Smooth muscle cell (in vitro differentiated cells): ENCODE data around the gene SORBS1. TPM values are rescaled to one million over a fixed set of nuclear protein-coding genes. Genes with fewer than 3 reads are reported as not detected.
A peak's percentile ranks its signal among the peaks of the same experiment; 100 is the strongest.

Experiments used
- DNase-seq: peaks from one replicate; lab custom pipeline; 2025; ENCODE audit not compliant: unreplicated experiment; lab: John Stamatoyannopoulos, UW
- H2AFZ ChIP-seq: fragments of 200-600 bp; sonication (generic); 2 replicates; pipeline ENCODE4 v1.6.0; 2016; ENCODE audit warnings: antibody characterized with exemption, low read depth, mild to moderate bottlenecking
- H3F3A ChIP-seq: fragments of 200-600 bp; sonication (generic); 2 replicates; pipeline ENCODE4 v1.6.0; 2017; ENCODE audit warnings: antibody characterized with exemption, low read depth
- H3K27ac ChIP-seq: fragments of 200-600 bp; sonication (generic); 2 replicates; pipeline ENCODE4 v1.5.1; 2016; ENCODE audit warnings: low read depth, mild to moderate bottlenecking
- H3K27me3 ChIP-seq: fragments of 200-600 bp; sonication (generic); 2 replicates; pipeline ENCODE4 v1.6.1; 2016; ENCODE audit warnings: low read depth, mild to moderate bottlenecking
- H3K36me3 ChIP-seq: fragments of 200-600 bp; sonication (generic); 2 replicates; pipeline ENCODE4 v1.5.1; 2016; ENCODE audit warnings: low read depth
- H3K4me1 ChIP-seq: fragments of 200-600 bp; sonication (generic); 2 replicates; pipeline ENCODE4 v1.5.1; 2016; ENCODE audit warnings: low read depth
- H3K4me2 ChIP-seq: fragments of 200-600 bp; sonication (generic); 2 replicates; pipeline ENCODE4 v1.6.0; 2016; ENCODE audit warnings: mild to moderate bottlenecking
- H3K4me3 ChIP-seq: fragments of 200-600 bp; sonication (generic); 2 replicates; pipeline ENCODE4 v1.5.1; 2016; ENCODE audit warnings: mild to moderate bottlenecking
- H3K79me2 ChIP-seq: fragments of 200-600 bp; sonication (generic); 2 replicates; pipeline ENCODE4 v1.6.0; 2016; ENCODE audit warnings: low read depth, mild to moderate bottlenecking
- H3K9ac ChIP-seq: fragments of 200-600 bp; sonication (generic); 2 replicates; pipeline ENCODE4 v1.6.0; 2016; ENCODE audit warnings: low read depth
- H3K9me3 ChIP-seq: fragments of 200-600 bp; sonication (generic); replicated peaks from 2 replicates; pipeline ENCODE4 v1.5.1; 2016; ENCODE audit warnings: low read depth
- H4K20me1 ChIP-seq: fragments of 200-600 bp; sonication (generic); 2 replicates; pipeline ENCODE4 v1.6.0; 2016; ENCODE audit warnings: low read depth
- WGBS: methylation state at CpG from one replicate; pipeline ENCODE4 v1.1.7; 2016; ENCODE audit warnings: low lambda C conversion rate; 5-methylcytosine and 5-hydroxymethylcytosine counted together
- polyA plus RNA-seq: library from polyadenylated mRNA; unstranded; fragments of >200 nt; fragmentation: Nextera tagmentation; extraction: Ambion mirVana; gene quantifications from 2 replicates; pipeline ENCODE4 v1.2.1, GENCODE V29; 2016
- total RNA-seq: library from RNA; depleted of rRNA; stranded (reverse); fragments of >200 nt; gene quantifications from 2 replicates; pipeline ENCODE4 v1.2.3, GENCODE V29; 2014
- TF ChIP-seq, protein P1 (sequence below): fragments of 200-600 bp; sonication (generic); IDR thresholded peaks from 2 replicates; pipeline ENCODE4 v1.5.1; 2017; ENCODE audit warnings: borderline replicate concordance, mild to moderate bottlenecking, antibody characterized with exemption; ENCODE audit not compliant: insufficient read depth, poor library complexity, severe bottlenecking

Gene SORBS1
- total and polyA plus RNA-seq, 2 experiments from 2014 or later: 14.6 to 21.0 TPM

DNA sequence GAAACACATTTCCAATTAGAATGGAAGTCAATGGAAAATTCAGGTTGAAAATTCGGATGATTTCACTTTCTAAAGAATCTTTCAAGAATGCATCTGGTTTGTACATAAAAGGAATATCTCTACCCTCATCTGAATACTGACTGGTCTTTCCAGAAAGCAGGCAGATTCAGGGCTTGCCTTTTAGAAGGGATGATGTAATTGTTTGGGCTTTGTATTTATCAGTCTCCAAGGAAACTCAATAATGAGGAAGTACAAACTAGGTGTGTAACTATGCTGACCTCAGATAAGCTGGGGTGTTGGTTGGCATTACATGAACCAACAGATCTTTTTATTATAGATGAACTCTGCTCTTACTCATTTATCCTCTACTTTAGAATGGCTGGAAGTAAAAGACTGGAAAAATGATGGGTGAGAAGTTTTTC lies 294.5 kb downstream of the SORBS1 start:
- H3K27ac ChIP-seq: peak overlapping the region; percentile 100
- TF ChIP-seq, protein P1, sequence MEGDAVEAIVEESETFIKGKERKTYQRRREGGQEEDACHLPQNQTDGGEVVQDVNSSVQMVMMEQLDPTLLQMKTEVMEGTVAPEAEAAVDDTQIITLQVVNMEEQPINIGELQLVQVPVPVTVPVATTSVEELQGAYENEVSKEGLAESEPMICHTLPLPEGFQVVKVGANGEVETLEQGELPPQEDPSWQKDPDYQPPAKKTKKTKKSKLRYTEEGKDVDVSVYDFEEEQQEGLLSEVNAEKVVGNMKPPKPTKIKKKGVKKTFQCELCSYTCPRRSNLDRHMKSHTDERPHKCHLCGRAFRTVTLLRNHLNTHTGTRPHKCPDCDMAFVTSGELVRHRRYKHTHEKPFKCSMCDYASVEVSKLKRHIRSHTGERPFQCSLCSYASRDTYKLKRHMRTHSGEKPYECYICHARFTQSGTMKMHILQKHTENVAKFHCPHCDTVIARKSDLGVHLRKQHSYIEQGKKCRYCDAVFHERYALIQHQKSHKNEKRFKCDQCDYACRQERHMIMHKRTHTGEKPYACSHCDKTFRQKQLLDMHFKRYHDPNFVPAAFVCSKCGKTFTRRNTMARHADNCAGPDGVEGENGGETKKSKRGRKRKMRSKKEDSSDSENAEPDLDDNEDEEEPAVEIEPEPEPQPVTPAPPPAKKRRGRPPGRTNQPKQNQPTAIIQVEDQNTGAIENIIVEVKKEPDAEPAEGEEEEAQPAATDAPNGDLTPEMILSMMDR: no peak
- H3K36me3 ChIP-seq: no peaks in the 10 kb centered on the region
- no peaks in the 10 kb centered on the region for H4K20me1 ChIP-seq
- WGBS: 19% methylated on average over 1 of the region's 1 CpG
- no peak for DNase-seq
- H3K79me2 ChIP-seq: peaks cover 24% of the 10 kb centered on the region
- no peak overlapping the region for H3K4me3 ChIP-seq
- no peaks in the 10 kb centered on the region for H3K9me3 ChIP-seq
- no peak overlapping the region for H2AFZ ChIP-seq
- H3K4me2 ChIP-seq: peak overlapping the region; percentile 72
- no peaks in the 10 kb centered on the region for H3K27me3 ChIP-seq
- H3F3A ChIP-seq: peaks cover 42% of the 10 kb centered on the region
- H3K9ac ChIP-seq: peak overlapping the region; percentile 94
- peaks cover 35% of the 10 kb centered on the region for H3K4me1 ChIP-seq

DNA sequence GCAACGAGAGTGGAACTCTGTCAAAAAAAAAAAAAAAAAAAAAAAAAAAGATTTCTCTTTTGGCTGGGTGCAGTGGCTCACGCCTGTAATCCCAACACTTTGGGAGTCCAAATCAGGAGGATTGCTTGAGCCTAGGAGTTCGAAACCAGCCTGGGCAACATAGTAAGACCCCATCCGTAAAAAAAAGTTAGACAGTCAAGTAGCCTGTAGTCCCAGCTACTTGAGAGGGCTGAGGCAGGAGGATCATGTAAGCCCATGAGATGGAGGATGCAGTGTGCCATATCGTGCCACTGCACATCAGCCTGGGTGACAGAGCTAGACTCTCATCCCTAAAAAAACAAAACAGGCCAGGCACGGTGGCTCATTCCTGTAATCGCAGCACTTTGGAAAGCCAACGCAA lies 295.6 kb downstream of the SORBS1 start:
- H3K4me1 ChIP-seq: peaks cover 45% of the 10 kb centered on the region
- no peak overlapping the region for H3K9ac ChIP-seq
- H4K20me1 ChIP-seq: no peaks in the 10 kb centered on the region
- H3K27me3 ChIP-seq: no peaks in the 10 kb centered on the region
- no peaks in the 10 kb centered on the region for H3K36me3 ChIP-seq
- no peak overlapping the region for H3K4me3 ChIP-seq
- TF ChIP-seq, protein P1: no peak
- 98% methylated on average over 8 of the region's 8 CpGs for WGBS
- peaks cover 13% of the 10 kb centered on the region for H3K79me2 ChIP-seq
- peaks cover 42% of the 10 kb centered on the region for H3F3A ChIP-seq
- H3K4me2 ChIP-seq: no peak overlapping the region
- peak overlapping the region; percentile 100 for H3K27ac ChIP-seq
- H2AFZ ChIP-seq: no peak overlapping the region
- DNase-seq: no peak
- no peaks in the 10 kb centered on the region for H3K9me3 ChIP-seq

DNA sequence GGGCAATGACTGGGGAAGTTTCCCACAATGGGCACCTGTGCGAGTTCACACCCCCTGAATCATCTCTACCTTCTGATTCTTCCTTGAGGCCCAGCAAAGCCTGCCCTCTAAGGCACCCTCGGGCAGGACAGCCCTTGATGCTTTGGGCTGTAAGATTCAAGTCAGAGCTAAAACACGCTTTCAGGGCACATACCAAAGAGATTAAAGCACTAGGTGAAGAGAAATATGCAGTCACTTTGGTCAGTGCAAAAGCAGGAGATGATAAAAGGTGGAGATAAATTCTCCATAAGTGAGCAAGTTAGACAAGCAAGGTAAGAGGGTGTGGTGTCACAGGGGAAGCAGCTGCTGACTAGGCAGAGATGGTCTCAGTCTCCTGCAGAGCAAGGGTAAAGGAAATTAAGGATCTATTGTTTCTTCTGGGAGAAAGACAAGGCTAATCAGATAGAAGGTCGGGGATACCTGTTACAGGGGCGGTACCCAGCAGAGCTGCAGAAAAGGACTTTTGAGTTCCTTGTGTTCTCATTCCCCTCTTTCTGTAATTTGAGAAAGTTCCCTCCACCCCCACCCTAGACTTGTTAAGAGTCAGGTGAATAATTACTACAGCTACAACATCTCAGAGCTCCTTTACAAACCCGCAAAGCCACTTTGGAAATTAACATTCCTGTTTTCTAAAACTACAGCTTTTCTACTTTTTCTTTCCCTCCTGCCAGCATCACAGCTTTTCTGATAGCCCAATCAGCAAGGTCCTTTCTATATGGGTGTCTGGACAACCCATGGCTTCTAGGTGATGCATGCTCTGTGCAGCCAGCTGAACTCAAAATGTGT lies 296.7 kb downstream of the SORBS1 start:
- Histone ChIP-seq H4K20me1 (no peaks in the 10 kb centered on the region), H3K27me3 (no peaks in the 10 kb centered on the region), H3K4me3 (no peak overlapping the region), H3K36me3 (no peaks in the 10 kb centered on the region), H3K4me1 (peaks cover 45% of the 10 kb centered on the region), H3K9ac (peak overlapping the region; percentile 38), H3K9me3 (no peaks in the 10 kb centered on the region), H3K79me2 (peaks cover 6% of the 10 kb centered on the region), H2AFZ (no peak overlapping the region), H3K4me2 (no peak overlapping the region), H3K27ac (peak overlapping the region; percentile 100), H3F3A (peaks cover 32% of the 10 kb centered on the region)
- WGBS: 57% methylated on average over 6 of the region's 6 CpGs
- DNase-seq: no peak
- TF ChIP-seq, protein P1: no peak

DNA sequence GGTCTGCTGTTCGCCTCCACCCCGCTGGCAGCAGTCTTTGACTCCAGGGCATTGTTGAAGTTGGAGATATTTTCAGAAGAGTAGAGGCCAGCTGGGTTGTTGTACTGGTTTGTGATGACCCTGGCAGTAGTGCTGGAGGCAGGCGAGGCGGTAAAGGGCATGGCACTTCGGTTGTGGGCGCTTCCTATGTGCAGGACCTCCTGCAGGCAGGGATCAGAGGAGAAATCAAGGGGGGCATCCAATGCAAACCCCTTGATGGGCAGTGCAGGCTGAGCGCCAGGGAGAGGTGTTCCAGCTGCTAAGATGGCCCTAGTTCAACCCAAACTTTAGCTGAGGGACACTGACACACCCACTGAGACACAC lies 297.3 kb downstream of the SORBS1 start:
- peaks cover 45% of the 10 kb centered on the region for H3K4me1 ChIP-seq
- H3F3A ChIP-seq: peaks cover 27% of the 10 kb centered on the region
- H2AFZ ChIP-seq: no peak overlapping the region
- peak overlapping the region; percentile 100 for H3K27ac ChIP-seq
- DNase-seq: no peak
- WGBS: 84% methylated on average over 7 of the region's 7 CpGs
- no peaks in the 10 kb centered on the region for H4K20me1 ChIP-seq
- peak overlapping the region; percentile 32 for H3K9ac ChIP-seq
- H3K9me3 ChIP-seq: no peaks in the 10 kb centered on the region
- no peak overlapping the region for H3K4me2 ChIP-seq
- no peaks in the 10 kb centered on the region for H3K36me3 ChIP-seq
- H3K79me2 ChIP-seq: peaks cover 7% of the 10 kb centered on the region
- TF ChIP-seq, protein P1: no peak
- no peak overlapping the region for H3K4me3 ChIP-seq
- H3K27me3 ChIP-seq: no peaks in the 10 kb centered on the region
